Stimulated activated CD8-positive, alpha-beta memory T cell treated with anti-CD3 and anti-CD28 coated beads, Interleukin-12 subunit alpha, Interleukin-12 subunit beta, amount 100 ng/mL, for 4 hours (primary cell): ENCODE measurements around the gene CSNK2A3.
"Not testable (repeated sequence)": the region's sequence is repeated elsewhere in the genome, so short reads cannot be mapped to it uniquely, and the experiment has no call there.

ENCODE experiments used
- DNase-seq: peaks from one replicate; pipeline ENCODE4 v3.0.0-alpha.2; 2020; ENCODE audit warnings: low read depth

The CSNK2A3 gene

DNA sequence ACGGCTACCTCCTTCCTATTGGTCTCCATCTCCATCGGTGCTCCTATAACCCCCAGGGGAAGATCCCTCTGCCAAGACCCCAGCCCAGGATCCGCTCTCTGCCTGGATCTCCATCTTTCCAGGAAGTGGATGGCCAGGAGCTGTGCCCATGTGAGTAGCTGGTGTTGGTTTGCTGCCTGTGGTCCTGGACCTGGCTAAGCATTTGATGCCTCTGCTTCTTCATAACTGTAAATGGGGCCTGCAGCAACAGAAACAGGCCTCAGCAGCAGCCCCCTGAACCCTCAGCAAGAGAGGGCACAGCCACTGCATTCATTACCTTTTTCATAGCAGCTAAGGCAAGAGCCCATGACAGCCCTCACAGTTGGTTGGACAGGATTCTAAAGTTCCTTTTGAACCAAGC is 26.6 kb upstream of the CSNK2A3 start:
- no peak for DNase-seq

DNA sequence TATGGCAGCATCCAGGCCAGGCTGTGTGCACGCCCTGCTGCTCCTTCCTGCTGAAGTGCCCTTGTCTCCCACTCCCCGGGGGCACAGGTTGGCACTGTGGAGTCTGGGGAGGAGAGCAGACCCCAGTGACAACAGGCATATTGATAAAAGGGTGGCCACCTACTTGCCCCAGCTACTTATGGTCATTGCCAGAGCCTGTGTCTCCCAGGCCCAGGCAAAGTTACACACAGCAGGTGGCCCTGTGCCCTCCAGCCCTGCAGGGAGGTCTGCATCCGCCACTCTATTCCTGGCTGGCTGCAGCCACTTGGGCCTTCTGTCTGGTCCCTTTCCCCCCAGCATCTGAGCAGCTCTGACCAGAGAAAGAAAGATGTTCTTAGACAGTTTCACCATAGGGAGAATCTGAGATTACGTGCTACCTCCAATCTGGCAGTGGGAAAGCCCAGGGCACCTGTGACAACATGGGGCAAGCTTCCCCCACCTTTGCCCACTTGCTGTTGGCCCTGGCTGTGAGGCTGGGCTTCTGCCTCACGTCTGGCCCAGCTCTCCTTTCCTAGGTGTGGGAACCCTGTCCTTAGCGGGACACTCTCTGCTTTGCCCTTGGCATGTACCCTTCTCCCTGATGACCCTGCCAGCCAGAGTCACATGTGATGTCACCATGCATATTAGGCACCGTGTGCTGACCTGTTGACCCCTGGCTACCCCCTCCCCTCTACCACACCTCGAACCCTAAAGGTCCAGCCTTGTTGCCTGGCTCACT is 25.3 kb upstream of the CSNK2A3 start:
- no peak for DNase-seq

DNA sequence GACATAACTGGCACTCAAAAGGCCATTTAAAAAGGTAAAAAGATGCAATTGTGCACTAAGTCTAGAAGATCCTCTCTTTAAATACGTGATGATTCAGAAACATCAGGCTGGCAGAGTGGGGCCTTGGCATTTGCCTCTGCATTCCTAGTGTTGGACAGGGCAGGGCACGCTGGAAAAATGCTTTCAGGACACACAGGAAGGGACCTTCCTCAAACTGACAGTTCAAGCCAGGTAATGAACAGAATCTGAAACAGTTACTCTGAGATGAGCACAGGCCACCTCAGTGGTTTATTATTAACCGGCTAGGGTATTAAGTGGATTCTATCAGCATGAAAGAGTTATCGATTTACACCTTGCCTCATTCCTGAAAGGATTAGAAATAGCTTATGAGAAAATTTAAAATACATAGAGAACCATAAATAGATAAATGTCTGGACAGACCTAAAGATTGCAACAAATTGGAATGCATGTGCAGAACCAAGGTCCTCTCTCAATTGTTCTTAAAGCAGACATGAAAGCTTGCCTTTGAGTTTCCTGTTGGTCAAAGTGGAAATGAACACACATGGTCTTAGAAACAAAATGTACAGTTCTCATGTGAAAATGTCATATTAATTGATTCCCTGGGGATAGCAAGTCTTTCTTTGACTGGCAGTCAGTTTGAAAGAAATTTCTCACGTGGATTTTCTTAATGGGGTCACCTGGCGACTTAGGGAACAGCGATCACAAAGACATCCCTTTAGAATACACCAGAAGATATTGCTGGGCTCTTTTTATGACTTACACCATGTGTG is 21.5 kb upstream of the CSNK2A3 start:
- no peak for DNase-seq

DNA sequence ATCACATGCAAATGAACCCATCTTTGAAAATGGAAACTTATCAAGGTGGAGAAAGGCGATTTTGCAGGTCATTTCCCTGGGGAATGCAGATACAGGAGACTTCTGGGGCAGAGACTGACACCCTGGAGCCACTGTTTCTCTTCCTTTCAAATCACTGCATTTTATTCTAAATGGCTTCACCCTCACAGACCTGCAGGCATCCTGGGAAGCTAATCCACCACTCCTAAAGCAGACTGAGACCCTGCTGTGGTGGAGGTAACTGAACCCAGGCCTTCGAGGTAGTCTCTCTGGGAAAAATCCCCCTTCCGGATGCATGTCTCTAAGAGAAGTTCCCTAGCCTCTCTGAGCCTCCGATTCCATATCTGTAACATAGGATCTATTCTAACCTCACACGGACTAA is 20.9 kb upstream of the CSNK2A3 start:
- no peak for DNase-seq

DNA sequence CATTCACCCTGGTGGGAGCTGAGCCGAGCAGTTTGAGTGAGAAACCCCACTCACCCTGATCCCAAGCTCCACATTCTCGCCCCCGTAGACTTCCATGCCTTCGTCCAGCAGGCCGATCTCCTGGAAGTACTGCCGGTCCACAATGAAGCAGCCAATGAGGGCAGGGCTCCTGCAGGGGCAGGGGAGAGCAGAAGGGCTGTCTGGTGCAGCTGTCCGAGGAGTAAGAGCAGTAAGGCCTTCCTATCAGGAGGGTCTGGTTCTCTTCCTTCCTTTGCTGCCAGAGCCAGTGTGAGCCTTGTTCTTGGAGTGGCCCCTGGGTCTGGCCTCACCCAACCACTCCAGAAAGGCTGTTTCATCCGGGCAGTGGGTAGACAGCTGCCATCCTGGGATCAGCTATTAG is 19.4 kb upstream of the CSNK2A3 start:
- DNase-seq: no peak

DNA sequence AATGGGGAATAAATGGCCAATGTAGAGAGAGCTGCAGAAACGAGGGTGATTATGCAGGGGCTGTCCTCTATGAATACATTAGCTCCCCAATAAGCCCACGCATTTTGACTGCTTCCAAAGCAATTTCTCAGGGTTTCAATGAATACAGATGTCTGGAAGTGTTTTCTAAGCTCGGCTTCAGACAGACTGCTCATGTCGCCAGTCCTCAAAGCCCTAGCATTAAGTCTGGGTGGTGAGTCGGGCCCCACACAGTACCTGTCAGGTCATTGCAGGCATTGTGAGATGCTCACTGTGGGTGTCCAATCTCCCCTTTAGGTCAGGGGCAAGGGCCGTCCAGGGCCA is 17.9 kb upstream of the CSNK2A3 start:
- DNase-seq: no peak

DNA sequence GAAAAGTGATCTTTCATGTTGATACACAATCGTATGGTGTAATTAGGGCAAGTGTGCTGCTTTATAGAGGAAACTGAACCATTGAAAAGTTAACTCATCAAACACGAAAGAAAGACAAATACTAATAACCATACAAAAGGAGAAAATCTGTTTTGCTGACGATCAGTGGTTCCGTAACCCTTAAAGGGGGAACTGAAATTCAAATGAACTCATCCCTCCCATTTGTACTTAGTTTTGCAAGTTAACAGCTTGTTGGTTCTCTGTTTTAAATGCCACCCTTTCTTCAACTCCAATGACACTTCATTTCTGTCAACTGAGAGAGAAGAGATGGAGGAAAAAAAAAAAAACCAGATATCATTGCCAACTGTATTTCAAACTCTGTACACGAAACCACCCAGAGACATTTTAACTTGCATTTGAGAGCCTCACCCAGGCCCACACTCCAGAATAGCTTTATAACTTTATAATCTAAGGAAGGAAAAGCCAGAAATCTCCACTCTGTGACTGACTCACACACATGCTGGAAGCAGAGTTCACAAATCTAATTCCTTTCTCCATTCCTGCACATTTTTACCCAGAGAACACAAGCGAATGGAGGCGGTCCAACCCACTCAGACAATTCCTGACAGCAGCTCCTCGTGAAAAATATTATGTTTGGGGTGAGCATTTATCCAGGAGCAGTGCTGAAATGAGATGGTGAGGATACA is 17.4 kb upstream of the CSNK2A3 start:
- DNase-seq: no peak

DNA sequence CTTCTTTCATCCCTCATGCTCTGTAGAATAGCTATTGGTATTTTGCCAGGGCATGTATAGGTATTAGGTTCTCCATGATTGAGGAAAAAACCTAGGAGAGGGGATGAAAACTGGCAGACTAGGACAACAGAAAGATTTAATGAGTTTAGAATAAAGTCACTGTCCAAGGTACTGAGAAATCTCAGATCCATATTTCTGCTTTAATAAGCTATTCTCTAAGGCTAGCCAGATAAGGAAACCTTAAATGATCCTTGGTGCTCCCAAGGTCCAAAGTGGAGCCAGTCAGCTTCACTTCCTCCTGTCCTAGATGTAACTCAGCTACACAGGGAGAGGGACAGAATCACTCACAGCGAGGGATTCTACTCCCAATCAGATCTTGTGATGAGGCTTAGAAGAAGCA is 13.7 kb upstream of the CSNK2A3 start:
- DNase-seq: no peak

DNA sequence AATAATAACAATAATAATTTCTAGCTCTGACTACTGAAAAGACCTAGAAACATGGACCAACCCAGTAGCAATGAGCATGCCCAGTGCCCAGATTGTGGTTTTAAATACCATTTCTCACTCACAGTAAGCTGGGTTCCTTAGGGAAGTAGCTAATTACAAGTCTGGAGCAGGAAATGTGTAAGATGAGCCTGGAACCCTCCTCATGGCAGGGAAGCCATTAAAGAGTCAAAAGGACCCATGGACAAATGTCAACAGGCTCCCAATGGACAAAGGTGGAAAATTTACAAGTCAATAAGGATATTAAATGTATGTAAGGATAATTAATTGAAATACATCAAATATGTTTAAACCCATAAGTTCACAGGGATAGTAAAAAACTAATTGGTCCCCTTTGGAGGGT is 10.6 kb upstream of the CSNK2A3 start:
- no peak for DNase-seq

DNA sequence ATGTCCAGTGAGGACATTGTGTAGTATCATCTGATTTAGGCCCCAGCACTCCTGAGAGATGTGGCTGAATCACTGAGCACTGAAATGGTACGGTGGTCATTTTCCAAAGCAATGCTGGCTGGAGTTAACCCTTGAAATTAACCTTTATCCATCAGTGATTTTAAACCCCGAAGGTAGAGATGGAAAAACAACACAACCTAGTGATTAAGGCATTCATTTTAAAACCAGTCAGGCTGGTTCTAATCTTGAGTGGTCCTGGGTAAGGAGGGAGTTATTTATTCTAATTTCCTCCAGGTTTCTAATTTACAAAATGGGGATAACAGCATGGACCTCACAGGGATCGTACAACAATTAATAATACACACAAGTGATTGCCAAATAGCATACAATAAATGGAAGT is 6.6 kb upstream of the CSNK2A3 start:
- no peak for DNase-seq

DNA sequence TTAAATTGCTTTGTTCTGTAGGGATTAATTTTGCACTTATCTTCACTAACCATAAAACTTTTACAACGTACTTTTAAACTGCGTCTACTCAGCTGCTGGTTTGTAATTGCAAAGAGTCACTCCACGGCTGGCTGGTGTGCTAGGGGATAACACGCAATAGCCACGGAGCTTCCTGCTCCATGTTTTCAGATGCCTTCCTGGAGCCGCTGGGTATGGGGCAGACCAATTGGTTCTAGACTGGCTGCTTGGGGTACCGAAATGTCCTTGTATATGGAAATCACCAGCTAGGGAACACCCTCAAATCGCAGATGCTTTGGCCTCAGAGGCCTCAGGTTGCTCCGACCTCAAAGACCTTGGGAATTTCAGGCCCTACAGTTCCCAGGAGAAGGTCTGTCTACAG is 3.8 kb upstream of the CSNK2A3 start:
- no peak for DNase-seq

DNA sequence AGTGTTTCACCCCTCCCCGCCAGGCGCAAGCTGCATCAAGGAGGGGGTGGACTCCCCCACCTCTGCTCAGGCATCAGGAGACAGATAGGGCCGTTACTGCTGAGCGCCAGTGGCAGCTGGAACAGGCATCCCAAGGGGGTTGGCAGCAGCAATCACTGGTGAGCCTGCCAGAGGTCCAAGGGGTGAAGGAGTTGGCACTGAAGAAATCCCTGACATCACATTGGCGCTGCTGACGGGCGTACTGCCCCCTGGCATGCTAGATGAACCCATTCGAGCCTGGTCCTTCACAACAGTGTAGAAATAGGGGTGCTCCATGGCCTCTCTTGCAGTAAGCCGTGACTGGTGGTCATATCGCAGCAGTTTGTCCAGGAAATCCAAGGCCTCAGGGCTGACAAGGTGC is 1.2 kb downstream of the CSNK2A3 start:
- DNase-seq: not testable (repeated sequence)

DNA sequence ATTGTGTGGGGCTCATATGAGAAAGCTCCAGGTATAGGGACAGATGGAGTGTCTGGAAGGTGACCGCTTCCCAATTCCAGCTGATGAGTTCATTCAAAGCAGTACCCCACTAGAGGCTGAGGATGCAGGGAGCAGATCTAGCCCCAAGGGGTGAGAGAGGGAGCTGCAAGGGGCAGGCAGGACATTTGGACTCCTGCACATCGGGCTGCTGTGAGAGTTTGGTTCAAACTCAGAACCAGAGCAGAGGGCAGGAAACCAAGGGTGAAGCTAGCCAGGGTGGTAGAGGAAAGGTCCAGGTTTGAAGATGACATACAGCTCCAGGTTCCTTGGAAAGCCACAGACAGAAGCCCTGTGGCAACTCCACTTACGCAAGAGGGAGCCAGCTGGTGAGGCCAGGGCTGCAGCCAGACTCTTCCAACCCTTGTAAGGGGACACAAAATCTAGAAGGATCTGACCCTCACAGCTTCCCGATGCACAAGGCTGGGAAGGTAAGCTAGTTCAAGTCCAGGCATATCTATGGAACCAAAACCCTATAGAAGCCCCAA is 1.9 kb downstream of the CSNK2A3 start:
- DNase-seq: no peak

DNA sequence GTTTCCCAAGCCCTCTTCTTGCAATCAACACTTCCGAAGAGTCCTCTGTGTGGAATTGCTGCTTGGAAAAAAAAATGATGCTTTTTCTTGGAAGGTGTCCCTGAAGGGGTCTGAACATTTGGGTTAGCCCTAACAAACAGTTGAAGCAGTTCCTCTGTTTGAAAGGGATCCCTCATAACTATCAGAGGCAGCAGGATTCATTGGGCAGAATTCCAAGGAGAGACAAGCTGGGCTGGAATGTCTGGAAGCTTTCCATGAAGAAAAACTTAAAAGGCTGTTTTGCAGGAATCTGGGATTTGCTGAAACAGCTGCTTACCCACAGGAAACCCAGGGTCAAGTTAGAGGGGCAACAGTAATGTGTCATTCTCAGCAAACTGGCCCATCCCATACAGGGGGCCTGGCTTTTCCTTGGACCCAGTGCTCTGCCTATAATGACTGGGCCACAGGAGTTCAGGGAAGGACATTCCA is 3.1 kb downstream of the CSNK2A3 start:
- no peak for DNase-seq

DNA sequence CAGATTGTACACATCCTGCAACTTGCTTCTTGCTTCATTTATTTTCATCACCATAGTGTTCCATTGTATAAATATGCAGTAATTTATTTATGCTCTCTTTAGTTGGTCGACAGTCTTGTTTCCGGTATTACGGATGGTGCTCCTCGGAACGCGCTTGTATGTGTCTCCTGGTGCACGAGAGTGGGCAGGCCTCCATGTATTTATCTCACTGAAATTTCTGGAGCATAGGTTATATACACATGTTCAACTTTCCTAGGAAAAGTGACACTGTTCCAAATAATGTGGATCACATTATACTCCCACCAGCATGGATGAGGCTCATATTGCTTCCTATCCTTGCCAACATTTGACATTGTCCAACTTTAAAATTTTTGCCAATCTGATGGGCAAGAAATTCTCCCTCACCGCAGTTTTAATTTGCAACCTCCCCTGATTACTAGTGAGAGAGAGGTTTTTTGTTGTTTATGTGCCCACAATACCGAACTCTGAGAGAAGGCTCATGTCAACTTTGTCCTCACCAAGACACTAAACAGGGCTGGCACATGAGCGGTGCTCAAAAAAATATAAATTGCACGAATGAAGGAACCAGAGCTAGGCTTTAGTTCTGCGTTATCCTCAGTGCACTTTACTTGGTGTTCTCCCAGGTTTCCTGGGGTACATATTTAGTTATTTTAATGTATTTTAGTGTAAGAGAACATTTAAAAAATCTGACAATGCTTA is 3.8 kb downstream of the CSNK2A3 start:
- no peak for DNase-seq

DNA sequence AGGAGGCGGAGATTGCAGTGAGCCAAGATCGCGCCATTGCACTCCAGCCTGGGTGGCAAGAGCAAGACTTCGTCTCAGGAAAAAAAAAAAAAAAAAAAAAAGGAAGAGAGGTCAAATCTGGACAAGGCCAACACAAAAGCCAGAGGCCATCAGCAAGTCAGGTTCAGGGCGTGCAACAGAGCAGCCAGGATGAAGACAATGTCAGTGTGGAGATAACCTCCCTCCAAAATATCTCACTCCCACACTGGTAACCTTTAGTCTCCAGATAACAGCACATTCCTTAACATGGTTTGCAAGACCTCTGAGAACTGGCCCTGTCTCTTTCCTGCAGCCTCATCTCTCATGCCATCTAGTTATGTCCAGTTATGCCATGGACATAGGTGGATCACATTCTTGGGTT is 4.7 kb downstream of the CSNK2A3 start:
- no peak for DNase-seq

DNA sequence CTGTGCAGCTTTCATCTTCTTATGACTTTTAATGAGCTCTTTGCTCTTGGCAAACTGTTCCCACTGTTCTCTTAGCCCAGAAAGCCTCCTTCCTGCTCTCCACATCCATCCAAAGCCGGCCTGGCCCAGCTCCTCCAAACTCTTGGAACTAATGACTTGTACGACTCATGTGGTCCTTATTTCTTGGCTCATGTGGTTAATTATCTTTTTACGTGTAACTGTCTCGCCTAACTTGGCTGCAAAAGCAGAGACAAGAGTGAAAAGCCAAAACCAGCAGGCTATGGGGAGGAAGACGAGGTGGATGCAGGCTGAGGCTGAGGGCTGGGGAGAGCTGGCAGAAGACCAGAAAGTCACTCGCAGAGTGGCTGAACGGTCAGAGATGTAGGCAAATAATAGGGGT is 5.5 kb downstream of the CSNK2A3 start:
- no peak for DNase-seq

DNA sequence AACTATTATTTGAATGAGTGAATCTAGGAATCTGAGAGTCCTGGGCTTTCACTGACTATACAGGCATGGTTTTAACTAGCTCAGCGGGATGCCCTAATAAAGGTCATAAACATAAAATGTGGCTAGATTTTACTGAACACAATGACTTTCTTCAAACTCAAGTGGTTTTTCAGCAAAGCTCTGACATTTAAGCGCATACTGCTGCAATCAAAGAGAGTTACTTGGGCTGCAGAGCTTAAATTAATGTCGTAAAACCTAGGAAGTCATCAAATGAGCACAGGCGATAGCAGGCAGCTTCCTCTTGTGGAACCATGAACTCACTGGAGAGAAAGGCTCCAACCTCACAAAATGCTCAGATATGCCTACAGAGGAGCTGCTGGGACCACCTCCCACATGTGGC is 6.7 kb downstream of the CSNK2A3 start:
- DNase-seq: no peak

DNA sequence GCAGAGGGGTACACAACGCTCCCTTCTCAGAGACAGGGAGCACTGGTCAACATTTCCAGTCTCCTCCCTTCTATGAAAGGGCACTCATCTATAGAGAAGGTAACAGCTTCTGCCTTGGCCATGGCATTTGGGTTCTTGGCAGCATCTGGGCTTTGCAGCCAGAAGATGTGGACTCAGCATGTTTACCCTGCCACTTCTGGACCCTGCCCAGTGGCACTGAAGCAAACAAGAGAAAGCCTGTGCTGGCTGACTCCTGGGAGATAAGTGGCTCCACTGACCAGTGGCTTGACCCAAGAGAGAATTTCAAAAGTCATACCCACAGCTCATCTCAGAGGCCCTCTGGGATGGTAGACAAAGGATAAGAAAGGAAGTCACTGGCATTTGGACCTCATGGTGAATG is 8.0 kb downstream of the CSNK2A3 start:
- DNase-seq: no peak

DNA sequence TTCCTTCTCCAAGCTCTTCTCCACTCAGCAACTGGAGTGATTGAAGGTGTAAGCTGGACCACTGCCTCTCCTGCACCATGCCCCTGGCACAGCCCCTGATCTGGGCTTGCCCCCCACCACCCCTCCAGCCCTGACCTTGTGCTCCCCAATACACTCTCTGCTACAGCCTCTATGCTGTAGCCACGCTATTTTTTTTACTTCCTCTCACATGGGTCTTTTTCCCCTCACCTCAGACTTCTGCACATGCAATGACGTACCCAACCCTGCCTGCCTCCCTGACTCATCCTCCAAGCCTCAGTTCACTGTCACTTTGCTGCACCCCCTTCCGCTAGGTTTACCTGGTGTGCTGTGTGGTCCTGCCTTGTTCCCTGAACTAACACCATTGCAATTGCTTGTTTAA is 9.0 kb downstream of the CSNK2A3 start:
- no peak for DNase-seq

DNA sequence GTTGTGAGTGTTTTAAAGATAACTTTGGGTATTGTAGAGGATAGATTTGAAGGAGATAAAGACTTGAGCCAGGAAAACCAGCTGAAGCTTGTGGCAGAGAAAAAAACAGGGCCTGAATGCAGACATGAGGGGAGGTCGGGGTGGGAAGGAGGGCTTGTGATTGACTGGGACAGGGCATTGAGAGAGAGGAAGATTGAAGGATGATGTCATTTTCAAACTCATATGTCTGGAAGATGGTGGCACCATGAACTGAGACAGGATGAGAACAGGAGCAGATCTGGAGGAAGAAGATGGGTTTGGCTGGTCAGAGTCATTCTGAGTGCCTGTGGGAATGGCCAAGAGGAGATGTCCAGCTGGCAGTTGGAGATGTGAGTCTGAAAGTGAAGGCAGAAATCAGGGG is 14.7 kb downstream of the CSNK2A3 start:
- DNase-seq: no peak

DNA sequence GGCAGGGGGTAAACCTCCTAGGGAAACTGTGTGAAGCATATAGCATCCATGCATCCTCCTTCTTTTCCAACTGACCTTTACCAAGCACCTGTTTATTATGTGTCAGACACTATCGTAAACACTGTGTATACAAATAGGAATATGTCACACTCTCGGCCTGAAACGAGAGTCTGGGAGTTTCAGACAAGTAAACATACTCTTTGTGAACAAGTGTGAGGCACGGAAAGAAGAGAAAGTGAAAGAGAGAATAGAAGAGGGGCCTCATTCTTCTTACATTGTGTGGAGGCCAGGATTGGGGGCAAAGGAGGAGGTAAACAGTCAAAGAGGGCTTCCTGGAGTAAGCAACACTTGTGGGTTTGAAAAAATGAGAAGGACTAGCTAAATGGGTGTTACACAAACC is 16.4 kb downstream of the CSNK2A3 start:
- no peak for DNase-seq
